Hepatocyte (in vitro differentiated cells): ENCODE measurements around the gene CHN2. TPM values are rescaled to one million over a fixed set of nuclear protein-coding genes. Genes with fewer than 3 reads are reported as not detected.

Experiments
- DNase-seq: peaks from one replicate; pipeline ENCODE4 v3.0.0-alpha.2; 2016; ENCODE audit warnings: low spot score
- H2AFZ ChIP-seq: fragments of 200-600 bp; sonication (generic); 2 replicates; pipeline ENCODE4 v1.6.0; 2016; ENCODE audit warnings: antibody characterized with exemption, mild to moderate bottlenecking
- H3K27ac ChIP-seq: fragments of 200-600 bp; sonication (generic); 2 replicates; pipeline ENCODE4 v1.5.1; 2016; ENCODE audit warnings: mild to moderate bottlenecking
- H3K27me3 ChIP-seq: fragments of 200-600 bp; sonication (generic); 2 replicates; pipeline ENCODE4 v1.6.1; 2016
- H3K36me3 ChIP-seq: fragments of 200-600 bp; sonication (generic); replicated peaks from 2 replicates; pipeline ENCODE4 v1.5.1; 2016; ENCODE audit warnings: low read depth; ENCODE audit not compliant: insufficient read depth
- H3K4me1 ChIP-seq: fragments of 200-600 bp; sonication (generic); 2 replicates; pipeline ENCODE4 v1.5.1; 2016; ENCODE audit warnings: mild to moderate bottlenecking, moderate library complexity; ENCODE audit not compliant: insufficient read depth
- H3K4me2 ChIP-seq: fragments of 200-600 bp; sonication (generic); 2 replicates; pipeline ENCODE4 v1.6.0; 2016
- H3K4me3 ChIP-seq: fragments of 200-600 bp; sonication (generic); 2 replicates; pipeline ENCODE4 v1.5.1; 2016; ENCODE audit warnings: mild to moderate bottlenecking
- H3K79me2 ChIP-seq: fragments of 200-600 bp; sonication (generic); 2 replicates; pipeline ENCODE4 v1.6.0; 2017; ENCODE audit warnings: mild to moderate bottlenecking
- H3K9me2 ChIP-seq: fragments of 200-600 bp; sonication (generic); replicated peaks from 2 replicates; pipeline ENCODE4 v1.6.0; 2017; ENCODE audit warnings: mild to moderate bottlenecking; ENCODE audit not compliant: insufficient read depth
- H3K9me3 ChIP-seq: fragments of 200-600 bp; sonication (generic); 2 replicates; pipeline ENCODE4 v1.5.1; 2016; ENCODE audit warnings: low read depth, mild to moderate bottlenecking
- H4K20me1 ChIP-seq: fragments of 200-600 bp; sonication (generic); 2 replicates; pipeline ENCODE4 v1.6.0; 2016; ENCODE audit warnings: mild to moderate bottlenecking; ENCODE audit not compliant: insufficient read depth, poor library complexity, severe bottlenecking
- CTCF ChIP-seq: fragments of 200-600 bp; sonication (generic); IDR thresholded peaks from 2 replicates; pipeline ENCODE4 v1.5.1; 2016; ENCODE audit warnings: antibody characterized with exemption, mild to moderate bottlenecking; ENCODE audit not compliant: poor library complexity
- EZH2 ChIP-seq: fragments of 200-600 bp; sonication (generic); IDR thresholded peaks from 2 replicates; pipeline ENCODE4 v1.6.1; 2016; ENCODE audit warnings: antibody characterized with exemption, mild to moderate bottlenecking, borderline replicate concordance
- EZH2phosphoT487 ChIP-seq: fragments of 200-600 bp; sonication (generic); IDR thresholded peaks from one replicate; pipeline ENCODE4 v1.6.1; 2018; ENCODE audit warnings: antibody characterized with exemption, mild to moderate bottlenecking, low read depth, moderate library complexity; ENCODE audit not compliant: unreplicated experiment, severe bottlenecking
- WGBS: methylation state at CpG from one replicate; pipeline ENCODE4 v1.1.6; 2016; ENCODE audit warnings: low lambda C conversion rate; ENCODE audit errors: missing lambda C conversion rate; 5-methylcytosine and 5-hydroxymethylcytosine counted together
- polyA plus RNA-seq: library from polyadenylated mRNA; unstranded; fragments of >200 nt; fragmentation: Nextera tagmentation; extraction: Ambion mirVana; gene quantifications from 2 replicates; pipeline ENCODE4 v1.2.1, GENCODE V29; 2016
- total RNA-seq: library from RNA; depleted of rRNA; stranded (reverse); fragments of >200 nt; gene quantifications from 2 replicates; pipeline ENCODE4 v1.2.3, GENCODE V29; 2014

CHN2 gene
- total and polyA plus RNA-seq, 2 experiments from 2014 or later, result 8.7 to 12.3 TPM

GRCh38 chr7:29340696-29341095 is 146.1 kb downstream of the CHN2 start:
- DNase-seq, result no peak
- Histone ChIP-seq H3K27ac (no peak overlapping the region), H3K4me2 (no peak overlapping the region), H3K4me3 (no peak overlapping the region), H3K9me3 (no peaks in the 10 kb centered on the region), H3K79me2 (no peaks in the 10 kb centered on the region), H3K9me2 (no peaks in the 10 kb centered on the region), H3K27me3 (no peaks in the 10 kb centered on the region), H3K4me1 (peaks cover 16% of the 10 kb centered on the region), H4K20me1 (no peaks in the 10 kb centered on the region), H3K36me3 (no peaks in the 10 kb centered on the region), H2AFZ (no peak overlapping the region)
- 97% methylated on average over 8 of the region's 8 CpGs for WGBS
- TF ChIP-seq CTCF, result no peak
- TF ChIP-seq EZH2phosphoT487, result no peak
- TF ChIP-seq EZH2, result no peak

DNA sequence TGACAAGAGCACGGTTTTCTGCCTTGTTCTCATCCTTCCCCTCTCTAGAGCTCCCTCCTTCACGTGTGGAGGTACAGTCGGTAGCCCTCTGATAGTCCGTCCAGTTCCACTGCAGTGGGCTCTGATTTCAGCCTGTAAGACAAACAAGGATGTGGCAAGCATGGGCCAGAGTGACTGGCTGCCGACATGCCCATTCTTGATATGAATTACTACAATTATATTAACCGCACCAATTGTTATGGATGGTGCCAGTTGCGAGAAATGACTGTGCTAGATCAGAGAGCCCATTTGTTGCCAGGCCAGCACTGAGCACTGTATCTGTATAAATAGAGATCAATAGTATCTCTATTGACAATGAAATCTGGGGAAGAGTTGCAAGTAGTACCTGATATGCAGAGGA is 146.6 kb downstream of the CHN2 start:
- 89% methylated on average over 7 of the region's 7 CpGs for WGBS
- no peaks in the 10 kb centered on the region for H3K36me3 ChIP-seq
- DNase-seq, result no peak
- no peak for TF ChIP-seq EZH2
- no peak for TF ChIP-seq EZH2phosphoT487
- TF ChIP-seq CTCF, result no peak
- H3K4me3 ChIP-seq, result no peak overlapping the region
- H3K9me2 ChIP-seq, result no peaks in the 10 kb centered on the region
- H4K20me1 ChIP-seq, result no peaks in the 10 kb centered on the region
- H3K9me3 ChIP-seq, result no peaks in the 10 kb centered on the region
- H3K79me2 ChIP-seq, result no peaks in the 10 kb centered on the region
- H3K27me3 ChIP-seq, result no peaks in the 10 kb centered on the region
- no peak overlapping the region for H3K27ac ChIP-seq
- H2AFZ ChIP-seq, result no peak overlapping the region
- peaks cover 16% of the 10 kb centered on the region for H3K4me1 ChIP-seq
- no peak overlapping the region for H3K4me2 ChIP-seq

- Histone ChIP-seq H3K36me3 (no peaks in the 10 kb centered on the region), H3K9me3 (no peaks in the 10 kb centered on the region), H3K4me3 (no peak overlapping the region), H4K20me1 (no peaks in the 10 kb centered on the region), H3K9me2 (no peaks in the 10 kb centered on the region), H3K79me2 (no peaks in the 10 kb centered on the region), H3K4me1 (peaks cover 8% of the 10 kb centered on the region), H3K27ac (no peak overlapping the region), H3K4me2 (no peak overlapping the region), H3K27me3 (no peaks in the 10 kb centered on the region), H2AFZ (no peak overlapping the region)
- TF ChIP-seq EZH2phosphoT487, result no peak
- TF ChIP-seq EZH2, result no peak
- TF ChIP-seq CTCF, result no peak
- WGBS, result 92% methylated on average over 3 of the region's 3 CpGs
- DNase-seq, result no peak
These were observed 148.2 kb downstream of the CHN2 start for GRCh38 chr7:29342761-29343160.

DNA sequence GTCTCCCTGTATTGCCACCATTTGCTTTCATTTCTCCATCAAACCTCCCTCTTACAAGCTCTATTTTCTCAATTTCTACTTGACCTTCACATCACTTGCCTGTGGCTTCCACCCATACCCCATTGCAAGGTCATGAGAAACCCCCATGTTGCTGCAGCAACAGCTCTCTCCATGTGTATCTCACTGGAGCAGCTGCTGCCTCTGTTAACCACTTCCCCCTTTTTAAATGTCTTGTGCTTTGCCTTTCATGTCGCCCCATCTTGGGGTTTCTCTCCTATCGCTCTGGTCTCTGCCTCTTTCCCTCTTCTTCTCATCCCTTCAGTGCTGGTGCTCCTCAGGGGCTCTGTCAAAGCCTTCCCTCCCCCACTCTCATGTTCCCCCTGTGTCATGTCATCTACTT is 148.8 kb downstream of the CHN2 start:
- DNase-seq, result no peak
- H3K36me3 ChIP-seq, result no peaks in the 10 kb centered on the region
- 94% methylated on average over 2 of the region's 2 CpGs for WGBS

More for the DNA sequence above, 148.8 kb downstream of the CHN2 start:
- no peak overlapping the region for H3K4me3 ChIP-seq
- no peaks in the 10 kb centered on the region for H3K27me3 ChIP-seq
- H3K79me2 ChIP-seq, result no peaks in the 10 kb centered on the region
- no peaks in the 10 kb centered on the region for H4K20me1 ChIP-seq
- H2AFZ ChIP-seq, result no peak overlapping the region
- H3K4me1 ChIP-seq, result peaks cover 1% of the 10 kb centered on the region
- no peaks in the 10 kb centered on the region for H3K9me2 ChIP-seq
- no peak overlapping the region for H3K4me2 ChIP-seq
- no peak overlapping the region for H3K27ac ChIP-seq
- H3K9me3 ChIP-seq, result no peaks in the 10 kb centered on the region
- TF ChIP-seq EZH2 (no peak), CTCF (no peak), EZH2phosphoT487 (no peak)
